Bladder microvascular endothelial cell (primary cell): ENCODE results near the gene CMTM7. TPM values are rescaled to one million over a fixed set of nuclear protein-coding genes. Genes with fewer than 3 reads are reported as not detected.

Experiments
- total RNA-seq: library from RNA; depleted of rRNA; stranded (reverse); fragments of >200 nt; gene quantifications from 2 replicates; pipeline ENCODE4 v1.2.3, GENCODE V29; 2014

The CMTM7 gene
- 8.4 and 29.6 TPM in 2 replicates for total RNA-seq

GRCh38 chr3:32391643-32392535 lies at the start of gene CMTM7:
TSS of gene CMTM7 (plus strand) at chr3:32391853. CDS start at chr3:32391907, 54 bp downstream.

DNA sequence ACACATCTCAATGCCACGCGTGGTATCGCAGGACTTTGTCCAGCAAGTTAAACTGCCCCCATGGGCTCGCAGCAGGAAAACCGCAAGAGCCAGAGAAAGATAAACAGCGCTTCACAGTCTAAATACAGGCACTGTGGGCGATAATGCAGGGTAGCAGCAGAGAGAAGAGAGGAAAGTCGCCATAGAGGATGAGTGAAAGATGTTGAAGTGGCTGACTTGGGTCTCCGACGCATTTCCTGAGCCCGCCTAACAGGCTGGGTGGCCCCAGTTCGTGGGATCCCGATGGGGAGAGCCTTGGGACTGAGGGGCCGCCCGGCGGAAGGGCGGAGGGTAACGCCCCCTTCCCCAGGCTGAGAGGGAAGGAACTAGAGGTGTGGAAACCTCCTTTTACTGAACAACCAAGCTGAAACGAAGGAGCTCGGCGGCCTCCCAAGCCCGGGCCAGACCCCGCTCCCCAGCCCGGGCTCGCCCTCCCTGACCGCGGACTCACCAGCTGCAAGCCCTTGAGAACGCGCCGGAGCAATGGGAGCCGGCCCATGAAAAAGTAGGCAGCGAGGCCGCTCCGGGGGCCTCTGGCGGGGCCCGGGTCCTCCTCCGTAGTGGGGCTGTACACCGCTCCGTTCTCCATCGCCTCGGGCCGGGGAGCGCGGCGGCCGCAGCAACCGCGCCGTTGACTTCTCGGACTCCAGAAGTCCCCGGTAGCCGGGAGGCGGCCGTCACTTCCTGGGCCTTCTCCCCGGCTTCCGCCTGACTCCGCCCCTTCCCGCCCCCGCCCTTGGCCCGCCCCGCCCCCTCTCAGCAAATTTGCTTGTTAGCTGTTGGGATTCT lies 110.7 kb downstream of the CMTM7 start, which contains the start of gene CMTM6:
Gene CMTM6, minus strand, starts transcription at position 735 of the 828 bp plus-strand sequence. Its CDS starts 107 bp downstream, at position 628.

Other genes with a start within 250 kb of the CMTM7 start
- 1.3 and 1.6 TPM in 2 replicates for gene CMTM8, start 153.2 kb upstream of the CMTM7 start, total RNA-seq
- gene CMTM6, start 111.0 kb downstream of the CMTM7 start, total RNA-seq, result 64.3 and 85.8 TPM in 2 replicates
- 31.2 and 40.3 TPM in 2 replicates for gene DYNC1LI1, start 179.0 kb downstream of the CMTM7 start, total RNA-seq